Astrocyte of the spinal cord (primary cell): Measurements from ENCODE around the gene FMO2.

Experiments
- DNase-seq: peaks from one replicate; pipeline ENCODE4 v3.0.0; 2011; ENCODE audit warnings: low read depth, low spot score
- H3K4me3 ChIP-seq: 2 replicates; pipeline ENCODE4 v1.5.1; 2011; ENCODE audit warnings: low read depth, mild to moderate bottlenecking, low read length, moderate library complexity
- in situ Hi-C: cut with HindIII; loops from 2 replicates; pipeline ENCODE4 v1.10.0; 2017; ENCODE audit warnings: low sequenced_read_pairs
- TF ChIP-seq, protein P1 (sequence below): IDR thresholded peaks from 2 replicates; pipeline ENCODE4 v1.5.1; 2012; ENCODE audit warnings: low read depth, mild to moderate bottlenecking, low read length, inconsistent platforms

The FMO2 gene

DNA sequence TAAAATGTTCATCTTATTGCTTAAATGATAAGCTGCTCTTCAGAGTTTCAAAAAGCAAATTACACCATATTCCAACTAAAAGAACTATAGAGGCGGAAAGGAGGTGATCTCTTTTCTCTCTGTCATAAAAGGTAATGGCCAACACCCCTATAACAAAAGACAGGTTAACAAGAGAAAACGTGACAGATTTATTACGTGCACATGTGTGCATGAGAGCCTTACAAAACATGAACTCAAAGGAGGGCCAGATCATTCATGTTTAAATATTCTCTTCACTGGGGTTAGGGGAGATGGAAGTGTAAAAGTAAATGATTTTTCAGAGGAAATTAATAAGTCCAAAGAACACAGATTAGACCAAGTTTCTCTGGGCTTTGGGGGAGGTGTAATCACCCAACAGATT is 26.5 kb upstream of the FMO2 start:
- TF ChIP-seq, protein P1, sequence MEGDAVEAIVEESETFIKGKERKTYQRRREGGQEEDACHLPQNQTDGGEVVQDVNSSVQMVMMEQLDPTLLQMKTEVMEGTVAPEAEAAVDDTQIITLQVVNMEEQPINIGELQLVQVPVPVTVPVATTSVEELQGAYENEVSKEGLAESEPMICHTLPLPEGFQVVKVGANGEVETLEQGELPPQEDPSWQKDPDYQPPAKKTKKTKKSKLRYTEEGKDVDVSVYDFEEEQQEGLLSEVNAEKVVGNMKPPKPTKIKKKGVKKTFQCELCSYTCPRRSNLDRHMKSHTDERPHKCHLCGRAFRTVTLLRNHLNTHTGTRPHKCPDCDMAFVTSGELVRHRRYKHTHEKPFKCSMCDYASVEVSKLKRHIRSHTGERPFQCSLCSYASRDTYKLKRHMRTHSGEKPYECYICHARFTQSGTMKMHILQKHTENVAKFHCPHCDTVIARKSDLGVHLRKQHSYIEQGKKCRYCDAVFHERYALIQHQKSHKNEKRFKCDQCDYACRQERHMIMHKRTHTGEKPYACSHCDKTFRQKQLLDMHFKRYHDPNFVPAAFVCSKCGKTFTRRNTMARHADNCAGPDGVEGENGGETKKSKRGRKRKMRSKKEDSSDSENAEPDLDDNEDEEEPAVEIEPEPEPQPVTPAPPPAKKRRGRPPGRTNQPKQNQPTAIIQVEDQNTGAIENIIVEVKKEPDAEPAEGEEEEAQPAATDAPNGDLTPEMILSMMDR = no peak
- in situ Hi-C loops = no loop called here
- DNase-seq = no peak
- no peak overlapping the region for H3K4me3 ChIP-seq

DNA sequence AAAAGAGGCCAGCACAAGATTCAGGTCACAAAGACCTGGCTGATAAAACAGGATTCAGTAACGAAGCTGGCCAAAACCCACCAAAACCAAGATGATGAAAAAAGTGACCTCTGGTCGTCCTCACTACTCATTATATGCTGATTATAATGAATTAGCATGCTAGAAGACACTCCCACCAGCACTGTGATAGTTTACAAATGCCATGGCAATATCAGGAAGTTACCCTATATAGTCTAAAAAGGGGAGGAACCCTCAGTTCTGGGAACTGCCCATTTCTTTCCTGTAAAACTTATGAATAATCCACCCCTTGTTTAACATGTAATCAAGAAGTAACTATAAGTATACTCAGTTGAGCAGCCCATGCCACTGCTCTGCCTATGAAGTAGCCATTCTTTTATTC is 26.0 kb upstream of the FMO2 start:
- in situ Hi-C loops = no loop called here
- TF ChIP-seq, protein P1 = no peak
- no peak for DNase-seq
- H3K4me3 ChIP-seq = no peak overlapping the region

DNA sequence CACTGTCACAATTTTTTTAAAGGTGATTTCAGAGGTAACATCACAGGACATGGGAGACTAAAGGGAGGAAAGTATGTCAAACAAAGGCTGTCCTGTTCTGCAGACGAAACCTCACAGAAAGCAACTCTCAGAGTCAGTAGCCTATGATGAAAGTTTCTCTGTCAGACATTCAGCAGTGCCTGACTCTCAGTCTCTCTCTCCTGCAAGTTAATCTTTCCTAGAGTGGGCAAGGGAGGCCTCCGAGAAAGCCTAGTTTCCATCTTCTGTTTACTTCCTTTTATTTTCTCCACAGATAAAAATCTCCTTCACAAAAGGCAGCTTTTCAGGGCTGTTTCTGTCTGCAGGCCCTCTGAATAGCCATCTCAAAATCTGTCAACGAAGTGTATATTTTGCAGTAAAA is 24.9 kb upstream of the FMO2 start:
- no peak for DNase-seq
- TF ChIP-seq, protein P1 = no peak

DNA sequence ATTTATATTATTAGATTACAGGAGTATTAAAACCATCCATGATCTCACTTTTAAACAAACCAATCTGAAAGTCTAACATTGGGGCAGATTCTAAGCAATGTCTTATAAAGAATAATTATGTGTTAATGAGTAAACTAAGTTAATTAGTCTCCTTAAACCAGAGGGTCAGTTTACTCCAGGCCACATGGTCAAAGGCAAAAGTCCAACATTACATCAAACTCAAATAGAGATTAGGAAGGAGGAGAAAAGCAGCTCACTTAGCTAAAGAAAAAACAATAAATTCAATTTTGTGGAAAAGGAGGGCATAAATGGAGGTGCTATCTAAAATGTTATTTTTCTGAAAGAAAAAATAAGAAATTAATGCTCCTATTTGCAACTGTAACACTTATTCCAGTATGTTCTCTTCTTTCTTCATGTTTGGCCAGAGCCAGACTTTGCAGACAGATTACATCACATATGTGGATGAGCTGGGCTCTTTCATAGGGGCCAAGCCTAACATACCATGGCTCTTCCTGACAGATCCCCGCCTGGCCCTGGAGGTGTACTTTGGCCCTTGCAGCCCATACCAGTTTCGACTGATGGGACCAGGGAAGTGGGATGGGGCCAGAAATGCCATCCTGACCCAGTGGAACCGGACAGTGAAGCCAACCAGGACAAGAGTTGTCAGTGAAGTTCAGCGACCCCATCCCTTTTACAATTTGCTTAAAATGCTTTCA is 24.3 kb upstream of the FMO2 start:
- in situ Hi-C loops = no loop called here
- DNase-seq = no peak
- TF ChIP-seq, protein P1 = no peak
- no peak overlapping the region for H3K4me3 ChIP-seq

More for the DNA sequence above, 24.9 kb upstream of the FMO2 start:
- H3K4me3 ChIP-seq = no peak overlapping the region
- in situ Hi-C loops = no loop called here

DNA sequence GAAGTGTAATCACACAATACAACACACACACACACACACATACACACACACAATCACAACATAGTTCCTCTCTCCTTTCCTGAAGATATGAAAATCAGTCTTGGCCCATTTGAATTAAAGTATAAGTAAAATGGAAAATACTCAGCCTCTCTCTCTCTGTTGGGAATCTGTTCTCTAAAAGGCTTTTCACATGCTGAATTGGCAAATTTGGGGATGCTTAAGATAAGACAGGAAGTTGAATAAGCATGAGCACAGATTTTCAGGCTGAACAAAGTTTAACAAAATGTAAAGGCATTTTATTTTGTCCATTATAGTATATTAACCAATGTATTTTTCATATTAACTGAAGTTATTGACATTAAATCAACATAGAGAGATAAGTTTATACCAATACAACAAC is 23.7 kb upstream of the FMO2 start:
- TF ChIP-seq, protein P1 = no peak
- H3K4me3 ChIP-seq = no peak overlapping the region

DNA sequence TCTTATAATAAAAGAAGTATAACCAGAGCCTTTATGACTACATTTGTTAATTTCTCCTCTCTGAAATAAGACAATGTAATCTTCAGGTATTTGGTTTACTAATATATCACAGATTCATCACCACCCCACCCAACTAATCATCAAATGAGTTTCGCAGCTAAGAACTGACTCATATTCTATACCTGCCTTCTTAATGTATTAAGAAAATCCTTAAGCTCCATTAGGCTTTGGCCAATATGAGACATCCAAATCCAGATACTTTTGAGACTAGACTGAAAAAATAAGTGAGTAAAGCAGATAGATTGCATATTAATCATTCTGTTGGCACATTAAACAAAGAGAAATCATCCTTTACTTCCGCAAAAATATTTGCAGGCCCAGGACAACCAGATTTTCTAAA is 18.7 kb upstream of the FMO2 start:
- no peak for DNase-seq

More for the DNA sequence above, 23.7 kb upstream of the FMO2 start:
- DNase-seq = no peak
- in situ Hi-C loops = no loop called here

More for the DNA sequence above, 18.7 kb upstream of the FMO2 start:
- in situ Hi-C loops = no loop called here
- H3K4me3 ChIP-seq = no peak overlapping the region
- TF ChIP-seq, protein P1 = no peak
